ENCODE results near the gene GPC5. TPM values are rescaled to one million over a fixed set of nuclear protein-coding genes. Genes with fewer than 3 reads are reported as not detected.

Gene GPC5
- total and polyA plus RNA-seq, 2 donors (not counting 3 experiments of a cell fraction or from before 2014, with no cell fraction given), result 0.59 to 0.97 TPM

GRCh38 chr13:91470084-91470621 lies 71.7 kb downstream of the GPC5 start:
- no peaks in the 10 kb centered on the region for H3K79me2 ChIP-seq (ENCODE audit: control insufficient read depth, insufficient read depth, low read length)
- TF ChIP-seq POLR2AphosphoS5 (IDR thresholded peaks at IDR 0.05; ENCODE audit: insufficient read depth, low read depth, low read length), result no peak
- TF ChIP-seq, protein P1, sequence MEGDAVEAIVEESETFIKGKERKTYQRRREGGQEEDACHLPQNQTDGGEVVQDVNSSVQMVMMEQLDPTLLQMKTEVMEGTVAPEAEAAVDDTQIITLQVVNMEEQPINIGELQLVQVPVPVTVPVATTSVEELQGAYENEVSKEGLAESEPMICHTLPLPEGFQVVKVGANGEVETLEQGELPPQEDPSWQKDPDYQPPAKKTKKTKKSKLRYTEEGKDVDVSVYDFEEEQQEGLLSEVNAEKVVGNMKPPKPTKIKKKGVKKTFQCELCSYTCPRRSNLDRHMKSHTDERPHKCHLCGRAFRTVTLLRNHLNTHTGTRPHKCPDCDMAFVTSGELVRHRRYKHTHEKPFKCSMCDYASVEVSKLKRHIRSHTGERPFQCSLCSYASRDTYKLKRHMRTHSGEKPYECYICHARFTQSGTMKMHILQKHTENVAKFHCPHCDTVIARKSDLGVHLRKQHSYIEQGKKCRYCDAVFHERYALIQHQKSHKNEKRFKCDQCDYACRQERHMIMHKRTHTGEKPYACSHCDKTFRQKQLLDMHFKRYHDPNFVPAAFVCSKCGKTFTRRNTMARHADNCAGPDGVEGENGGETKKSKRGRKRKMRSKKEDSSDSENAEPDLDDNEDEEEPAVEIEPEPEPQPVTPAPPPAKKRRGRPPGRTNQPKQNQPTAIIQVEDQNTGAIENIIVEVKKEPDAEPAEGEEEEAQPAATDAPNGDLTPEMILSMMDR (IDR thresholded peaks at IDR 0.05; ENCODE audit: extremely low read depth in 1 of 2, insufficient read depth in 1 of 2, low read depth in 1 of 2, low read length in 2 of 2), result no peak
- TF ChIP-seq GATA2 (IDR thresholded peaks at IDR 0.05; ENCODE audit: insufficient read depth, insufficient read length, low read depth, low read length), result no peak
- no peak for TF ChIP-seq FOS (IDR thresholded peaks at IDR 0.05; ENCODE audit: borderline replicate concordance, insufficient read depth, low read length)
- no peak for TF ChIP-seq MAX (IDR thresholded peaks at IDR 0.05; ENCODE audit: insufficient read depth, insufficient read length)
- no peak for TF ChIP-seq MYC (IDR thresholded peaks at IDR 0.05; ENCODE audit: low read depth, low read length)
- no peak for TF ChIP-seq JUN (IDR thresholded peaks at IDR 0.05; ENCODE audit: borderline replicate concordance, insufficient read depth, insufficient read length, low read depth)
- no TSS peak for BruUV-seq (replicated peaks)
- H3K9ac ChIP-seq (replicated peaks; ENCODE audit: extremely low read depth, insufficient read depth, low read length), result no peak overlapping the region
- H3K27ac ChIP-seq (ENCODE audit: insufficient read depth, low read depth, low read length), result no peak overlapping the region
- H3K4me3 ChIP-seq (replicated peaks in 1 of 3; ENCODE audit: insufficient read depth in 1 of 3, low read depth in 1 of 3, low read length in 3 of 3), result no peak overlapping the region
- no peaks in the 10 kb centered on the region for H3K9me1 ChIP-seq (replicated peaks; ENCODE audit: control insufficient read depth, extremely low read depth, insufficient read depth, low read length)
- no peak overlapping the region for H3K4me2 ChIP-seq (ENCODE audit: insufficient read depth, low read length)
- intact Hi-C loops (cut with micrococcal nuclease) (no loop called here), dilution Hi-C loops (cut with MboI; ENCODE audit: extremely low pct_ligation_motif_present, low sequenced_read_pairs) (no loop called here)
- ChIA-PET CTCF (no interaction called here), POLR2A (no interaction called here)
- no peaks in the 10 kb centered on the region for H3K4me1 ChIP-seq (ENCODE audit: control insufficient read depth, extremely low read depth, insufficient read depth, low read length)
- DNase-seq (ENCODE audit: low read depth, low spot score) (no peak), FAIRE-seq (no peak)
- no peaks in the 10 kb centered on the region for H3K27me3 ChIP-seq (ENCODE audit: control insufficient read depth in 2 of 2, insufficient read depth in 2 of 2, low read length in 2 of 2)
- H3K9me3 ChIP-seq (replicated peaks; ENCODE audit: control insufficient read depth, insufficient read depth, low read length), result no peaks in the 10 kb centered on the region
- no peaks in the 10 kb centered on the region for H3K36me3 ChIP-seq (ENCODE audit: control insufficient read depth in 2 of 2, extremely low read depth in 1 of 2, insufficient read depth in 2 of 2, low read length in 2 of 2)
- H2AFZ ChIP-seq (ENCODE audit: low read depth, low read length), result no peak overlapping the region
- H4K20me1 ChIP-seq (replicated peaks; ENCODE audit: control insufficient read depth, extremely low read depth, insufficient read depth, low read length), result no peaks in the 10 kb centered on the region

All from endothelial cell of umbilical vein (primary cell).